H1 (cell line): ENCODE data around the gene IGFALS. TPM values are rescaled to one million over a fixed set of nuclear protein-coding genes. Genes with fewer than 3 reads are reported as not detected.

ENCODE experiments used
- CTCF ChIA-PET: fragments of 300-600 bp; sonication (Branson Sonifier 250); formaldehyde crosslinking; loops from one replicate; lab custom pipeline; 2021; ENCODE audit not compliant: partially characterized antibody; lab: Charles Lee
- POLR2A ChIA-PET: fragments of 300-600 bp; sonication (Branson Sonifier 250); formaldehyde crosslinking; loops from one replicate; lab custom pipeline; 2021; ENCODE audit warnings: inconsistent platforms; ENCODE audit not compliant: partially characterized antibody; lab: Charles Lee
- DNase-seq, 2 experiments: peaks; one replicate each; pipeline versions ENCODE4 v3.0.0 to v3.0.0-alpha.2; 2010 to 2022; ENCODE audit warnings: low spot score in 2 of 2, low read depth in 1 of 2, mixed read lengths in 1 of 2
- FAIRE-seq: peaks from 2 replicates; lab custom pipeline; 2011; peaks lifted over from hg19 to GRCh38; lab: Jason Lieb, UNC
- H2AFZ ChIP-seq: 2 replicates; pipeline ENCODE4 v1.8.1; 2012; ENCODE audit warnings: low read length, inconsistent platforms
- H2AK5ac ChIP-seq: 2 replicates; pipeline ENCODE4 v1.6.1; 2013; ENCODE audit warnings: low read depth, low read length
- H2BK120ac ChIP-seq: replicated peaks from 2 replicates; pipeline ENCODE3; 2013; ENCODE audit warnings: low read depth, low read length, inconsistent platforms
- H2BK12ac ChIP-seq: 2 replicates; pipeline ENCODE4 v1.6.1; 2013; ENCODE audit warnings: low read depth, low read length
- H2BK15ac ChIP-seq: 2 replicates; pipeline ENCODE4 v1.6.1; 2013; ENCODE audit warnings: low read length
- H2BK20ac ChIP-seq: 2 replicates; pipeline ENCODE4 v1.6.1; 2013; ENCODE audit warnings: low read length
- H2BK5ac ChIP-seq: 2 replicates; pipeline ENCODE4 v1.6.1; 2013; ENCODE audit warnings: low read depth, low read length
- H3K14ac ChIP-seq: 2 replicates; pipeline ENCODE4 v1.6.1; 2013; ENCODE audit warnings: inconsistent platforms; ENCODE audit not compliant: insufficient read length
- H3K18ac ChIP-seq: 2 replicates; pipeline ENCODE4 v1.6.1; 2013; ENCODE audit warnings: low read length; ENCODE audit errors: extremely low read depth
- H3K23ac ChIP-seq: 2 replicates; pipeline ENCODE4 v1.6.1; 2013; ENCODE audit warnings: inconsistent platforms; ENCODE audit not compliant: insufficient read length
- H3K23me2 ChIP-seq: 2 replicates; pipeline ENCODE4 v1.6.1; 2013; ENCODE audit warnings: low read depth, low read length
- H3K27ac ChIP-seq: 2 replicates; pipeline ENCODE4 v1.6.1; 2011; ENCODE audit warnings: low read depth, low read length, inconsistent platforms
- H3K27me3 ChIP-seq, 4 experiments: replicated peaks in 1 of 4; 1 replicate in 1 of 4; 2 replicates in 3 of 4; pipeline versions ENCODE4 v1.6.1 to v1.8.1; 2011 to 2013; ENCODE audit warnings: low read length in 3 of 4, mild to moderate bottlenecking in 3 of 4, inconsistent platforms in 2 of 4, mixed read lengths in 2 of 4, moderate library complexity in 1 of 4; ENCODE audit not compliant: control insufficient read depth in 3 of 4, insufficient read depth in 3 of 4; ENCODE audit errors: extremely low read depth in 1 of 4
- H3K36me3 ChIP-seq, 4 experiments: 2 replicates each; pipeline versions ENCODE4 v1.6.1 to v1.8.1; 2011 to 2013; ENCODE audit warnings: mild to moderate bottlenecking in 4 of 4, low read length in 3 of 4, moderate library complexity in 2 of 4, control low read depth in 1 of 4, inconsistent platforms in 1 of 4; ENCODE audit not compliant: insufficient read depth in 4 of 4, control insufficient read depth in 2 of 4
- H3K4ac ChIP-seq: replicated peaks from 2 replicates; pipeline ENCODE3; 2013; ENCODE audit warnings: low read length, low read depth, mixed read lengths, inconsistent platforms; ENCODE audit not compliant: insufficient read length
- H3K4me1 ChIP-seq, 4 experiments: replicated peaks in 1 of 4; 1 replicate in 1 of 4; 2 replicates in 3 of 4; pipeline versions ENCODE4 v1.6.1 to v1.8.1; 2011 to 2013; ENCODE audit warnings: low read length in 3 of 4, inconsistent platforms in 2 of 4, mixed read lengths in 1 of 4; ENCODE audit not compliant: insufficient read depth in 4 of 4, control insufficient read depth in 3 of 4
- H3K4me2 ChIP-seq, 2 experiments: 2 replicates each; pipeline versions ENCODE4 v1.6.1 to v1.8.1; 2011 to 2013; ENCODE audit warnings: low read depth in 2 of 2, low read length in 2 of 2, control low read depth in 1 of 2, inconsistent platforms in 1 of 2, mild to moderate bottlenecking in 1 of 2; ENCODE audit not compliant: insufficient read depth in 1 of 2
- H3K4me3 ChIP-seq, 4 experiments: fragments of 200-600, 300-600 bp in 1 of 4; sonication (generic), shearing (Covaris generic), sonication (Bioruptor Twin) in 1 of 4; 2 replicates each; pipeline versions ENCODE4 v1.5.1 to v1.8.1; 2011 to 2016; ENCODE audit warnings: low read length in 4 of 4, low read depth in 3 of 4, control low read depth in 2 of 4, inconsistent platforms in 2 of 4, mild to moderate bottlenecking in 2 of 4, mixed read lengths in 1 of 4, moderate library complexity in 1 of 4; ENCODE audit not compliant: insufficient read depth in 2 of 4; ENCODE audit errors: extremely low read depth in 1 of 4
- H3K56ac ChIP-seq: replicated peaks from 2 replicates; pipeline ENCODE3; 2013; ENCODE audit warnings: low read depth, mild to moderate bottlenecking, mixed read lengths, low read length, inconsistent platforms; ENCODE audit not compliant: insufficient read length
- H3K79me1 ChIP-seq: 2 replicates; pipeline ENCODE4 v1.6.1; 2013; ENCODE audit warnings: low read depth, low read length, control low read depth
- H3K79me2 ChIP-seq, 2 experiments: 2 replicates each; pipeline versions ENCODE4 v1.6.1 to v1.8.1; 2012 to 2013; ENCODE audit warnings: low read length in 2 of 2, mild to moderate bottlenecking in 2 of 2, inconsistent platforms in 1 of 2; ENCODE audit not compliant: insufficient read depth in 2 of 2, control insufficient read depth in 1 of 2
- H3K9ac ChIP-seq, 4 experiments: replicated peaks in 1 of 4; 1 replicate in 1 of 4; 2 replicates in 3 of 4; pipeline versions ENCODE4 v1.6.1 to v1.8.1; 2011 to 2013; ENCODE audit warnings: low read depth in 3 of 4, low read length in 3 of 4, control low read depth in 2 of 4, mild to moderate bottlenecking in 2 of 4, moderate library complexity in 2 of 4, inconsistent platforms in 1 of 4; ENCODE audit errors: extremely low read depth in 1 of 4
- H3K9me3 ChIP-seq, 2 experiments: 2 replicates each; pipeline versions ENCODE4 v1.6.1 to v1.8.1; 2012 to 2013; ENCODE audit warnings: mild to moderate bottlenecking in 2 of 2, moderate library complexity in 2 of 2, control low read depth in 1 of 2, inconsistent platforms in 1 of 2, low read depth in 1 of 2, low read length in 1 of 2, mixed read lengths in 1 of 2; ENCODE audit not compliant: insufficient read depth in 2 of 2
- H4K20me1 ChIP-seq, 2 experiments: replicated peaks in 1 of 2; 2 replicates each; pipeline versions ENCODE3 to v1.8.1; 2011 to 2013; ENCODE audit warnings: inconsistent platforms in 2 of 2, low read length in 2 of 2, mild to moderate bottlenecking in 1 of 2; ENCODE audit not compliant: insufficient read depth in 2 of 2, control insufficient read depth in 1 of 2
- H4K5ac ChIP-seq: 2 replicates; pipeline ENCODE4 v1.6.1; 2013; ENCODE audit warnings: low read length, low read depth, mixed read lengths, inconsistent platforms; ENCODE audit not compliant: insufficient read length
- H4K8ac ChIP-seq: 2 replicates; pipeline ENCODE4 v1.8.0; 2013; ENCODE audit warnings: mild to moderate bottlenecking, moderate library complexity, low read length, inconsistent platforms; ENCODE audit not compliant: insufficient read depth; ENCODE audit errors: extremely low read depth
- H4K91ac ChIP-seq: replicated peaks from 2 replicates; pipeline ENCODE3; 2013; ENCODE audit warnings: low read length, mixed read lengths, inconsistent platforms; ENCODE audit not compliant: insufficient read length
- BACH1 ChIP-seq: IDR thresholded peaks from 2 replicates; pipeline ENCODE4 v1.6.1; 2012; ENCODE audit warnings: low read length, improper control_type of control experiment
- BCL11A ChIP-seq, 2 experiments: IDR thresholded peaks; one replicate each; pipeline ENCODE4 v1.6.1; 2011; ENCODE audit warnings: low read depth in 2 of 2, low read length in 2 of 2, mild to moderate bottlenecking in 2 of 2
- NRF1 ChIP-seq: IDR thresholded peaks from 2 replicates; pipeline ENCODE4 v1.6.1; 2011; ENCODE audit warnings: mild to moderate bottlenecking, low read depth, low read length, improper control_type of control experiment
- SAP30 ChIP-seq: fragments of 300-600 bp; sonication (generic); IDR thresholded peaks from 2 replicates; pipeline ENCODE4 v1.7.1; 2012; ENCODE audit warnings: low read length, moderate library complexity, mild to moderate bottlenecking, inconsistent platforms; ENCODE audit not compliant: insufficient read depth, insufficient replicate concordance
- ZNF274 ChIP-seq: IDR thresholded peaks from 2 replicates; pipeline ENCODE4 v1.7.0; 2012; ENCODE audit warnings: low read length, borderline replicate concordance; ENCODE audit errors: extremely low read depth
- WGBS, 2 experiments: shearing (Covaris generic) in 1 of 2; methylation state at CpG; one replicate each; pipeline versions ENCODE4 v1.1.6 to v1.1.7; 2013 to 2015; ENCODE audit warnings: low lambda C conversion rate in 2 of 2, mixed read lengths in 2 of 2, inconsistent platforms in 1 of 2, low coverage in 1 of 2, missing lambda C conversion rate in 1 of 2; ENCODE audit not compliant: insufficient replicate concordance in 2 of 2, insufficient coverage in 1 of 2, insufficient read length in 1 of 2; ENCODE audit errors: extremely low coverage in 1 of 2, missing lambda C conversion rate in 1 of 2; 5-methylcytosine and 5-hydroxymethylcytosine counted together
- polyA plus RNA-seq, 7 experiments: library from polyadenylated mRNA; depleted of rRNA in 3 of 7; stranded (reverse) in 5 of 7; unstranded in 2 of 7; fragments of >200 nt in 5 of 7; fragments of 200-250 nt in 2 of 7; gene quantifications; 1 replicate in 5 of 7; 2 replicates in 1 of 7; 4 replicates in 1 of 7; pipeline versions ENCODE4 v1.2.1 to v1.2.3, GENCODE V29; 2011 to 2013; ENCODE audit warnings: missing spikeins in 2 of 7, mixed read lengths in 2 of 7
- total RNA-seq: library from RNA; stranded (reverse); fragmentation: NEBNext Ultra II Directional; extraction: Animal tissue kit (Norgen Biotek cat#: 25700); gene quantifications from 2 replicates; pipeline ENCODE4 v1.2.1, GENCODE V29; 2021
- TF ChIP-seq, protein P1 (sequence below): IDR thresholded peaks from 2 replicates; pipeline ENCODE4 v1.6.1; 2012; ENCODE audit warnings: inconsistent platforms

The IGFALS gene
- total and polyA plus RNA-seq, 2 of the 8 experiments (the other 6 are each of a cell fraction or from before 2014, with no cell fraction given), result not detected

DNA sequence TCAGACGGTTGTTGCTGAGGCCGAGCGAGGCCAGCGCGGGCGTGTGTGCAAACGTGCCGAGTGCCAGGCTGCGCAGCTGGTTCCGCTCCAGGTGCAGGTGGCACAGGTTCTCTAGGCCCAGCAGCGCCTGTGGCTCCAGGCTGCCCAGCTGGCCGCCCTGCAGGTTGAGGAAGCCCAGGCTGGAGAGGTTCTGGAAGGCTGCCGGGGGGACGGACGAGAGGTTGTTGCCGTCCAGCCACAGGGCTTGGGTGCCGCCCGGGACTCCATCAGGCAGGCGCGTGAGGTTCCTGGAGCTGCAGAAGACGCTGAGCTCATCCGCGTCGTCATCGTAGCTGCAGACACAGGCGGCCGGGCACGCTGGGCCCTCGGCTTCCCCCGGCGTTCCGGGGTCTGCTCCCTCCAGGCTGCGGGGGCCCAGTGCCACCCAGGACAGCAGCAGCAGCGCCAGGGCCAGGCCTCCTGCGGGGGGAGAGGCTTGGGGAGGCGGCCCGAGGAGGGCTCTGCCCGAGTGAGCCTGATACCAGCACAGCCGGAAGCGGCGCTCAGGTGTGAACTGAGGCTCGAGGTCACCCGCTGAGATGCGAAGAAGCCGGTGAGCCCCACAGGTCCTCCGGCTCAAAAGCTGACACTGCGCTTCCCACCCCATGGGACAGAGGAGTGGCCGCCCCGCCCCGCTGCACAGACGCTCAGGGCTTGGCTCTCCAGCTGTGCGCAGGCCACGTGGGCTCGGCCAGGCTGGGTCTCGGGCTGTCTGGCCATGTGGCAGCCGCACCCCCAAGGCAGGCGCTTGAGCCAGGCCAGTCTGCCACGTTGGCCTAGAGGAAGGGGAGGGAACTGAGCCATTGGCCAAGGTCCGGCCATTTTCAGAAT lies 1.3 kb downstream of the IGFALS start:
- Histone ChIP-seq H2BK12ac (no peak overlapping the region), H3K27me3 (no peaks in the 10 kb centered on the region), H3K23me2 (no peaks in the 10 kb centered on the region), H3K23ac (no peak overlapping the region), H3K27ac (no peak overlapping the region), H4K91ac (no peak overlapping the region), H2BK15ac (no peak overlapping the region), H3K4ac (no peak overlapping the region), H3K18ac (no peak overlapping the region), H3K9me3 (peaks cover 0 to 1% of the 10 kb centered on the region in 2 experiments; a peak in 1 of 4 replicates), H3K79me2 (no peaks in the 10 kb centered on the region; a peak in 2 of 4 replicates), H4K5ac (no peak overlapping the region), H2AK5ac (no peak overlapping the region), H3K4me3 (no peak overlapping the region), H3K9ac (no peak overlapping the region), H3K14ac (no peak overlapping the region), H3K36me3 (peaks cover 0 to 37% (median 2%) of the 10 kb centered on the region in 4 experiments; a peak in 4 of 8 replicates), H3K4me1 (no peaks in the 10 kb centered on the region), H2BK20ac (no peak overlapping the region), H2AFZ (no peak overlapping the region), H4K8ac (peak overlapping the region; percentile 5; the same call in 1 of the 2 replicates), H2BK120ac (no peak overlapping the region), H3K4me2 (no peak overlapping the region), H3K56ac (no peak overlapping the region), H3K79me1 (peaks cover under 1% of the 10 kb centered on the region), H4K20me1 (peaks cover under 1 to 3% of the 10 kb centered on the region in 2 experiments), H2BK5ac (no peak overlapping the region)
- CTCF ChIA-PET, result interaction anchor here (1.0 to 2.2 kb wide), 8 partner anchors 10 to 68 kb away, joined by 3 to 6 read pairs (median 4); partner anchors contain the start of genes NUBP2 and SPSB3
- no peak for FAIRE-seq
- 94% methylated on average over 43 of the region's 59 CpGs; no CpG with 5 or more reads in 1 of the 2 experiments for WGBS, 2 experiments
- TF ChIP-seq, protein P1, sequence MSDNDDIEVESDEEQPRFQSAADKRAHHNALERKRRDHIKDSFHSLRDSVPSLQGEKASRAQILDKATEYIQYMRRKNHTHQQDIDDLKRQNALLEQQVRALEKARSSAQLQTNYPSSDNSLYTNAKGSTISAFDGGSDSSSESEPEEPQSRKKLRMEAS, result no peak
- TF ChIP-seq BACH1 (no peak), ZNF274 (no peak), SAP30 (no peak), BCL11A (IDR thresholded peaks at IDR 0.05; ENCODE audit: low read depth in 2 of 2, low read length in 2 of 2) (no peak), NRF1 (no peak)
- POLR2A ChIA-PET, result interaction anchor here (0.6 to 4.2 kb wide), 7 partner anchors 8 to 114 kb away, joined by 3 to 26 read pairs (median 4); partner anchors contain the start of genes EME2, JPT2, MRPS34 and NME3
- no peak for DNase-seq
